BJ (cell line): ENCODE measurements around the gene MYO18B. TPM values are rescaled to one million over a fixed set of nuclear protein-coding genes. Genes with fewer than 3 reads are reported as not detected.
A peak's percentile ranks its signal among the peaks of the same experiment; 100 is the strongest.

ENCODE experiments used
- CTCF ChIA-PET: fragments of 350-600 bp; formaldehyde crosslinking; extraction: SDS; loops from one replicate; lab custom pipeline; 2021; ENCODE audit warnings: antibody characterized with exemption, inconsistent platforms; lab: Yijun Ruan, JAX
- POLR2A ChIA-PET: fragments of 300-600 bp; sonication (Branson Sonifier 250); formaldehyde crosslinking; extraction: SDS; loops from one replicate; lab custom pipeline; 2021; ENCODE audit warnings: antibody characterized with exemption; lab: Charles Lee
- DNase-seq: peaks from one replicate; pipeline ENCODE4 v3.0.0-alpha.2; 2011; ENCODE audit warnings: low read depth
- H3K27me3 ChIP-seq: 2 replicates; pipeline ENCODE4 v1.6.0; 2011; ENCODE audit warnings: low read length; ENCODE audit not compliant: control insufficient read depth, insufficient read depth
- H3K36me3 ChIP-seq: 2 replicates; pipeline ENCODE4 v1.5.1; 2011; ENCODE audit warnings: low read length; ENCODE audit not compliant: control insufficient read depth, insufficient read depth
- H3K4me3 ChIP-seq: 2 replicates; pipeline ENCODE4 v1.5.1; 2011; ENCODE audit warnings: low read depth, mild to moderate bottlenecking, control low read depth, low read length
- CTCF ChIP-seq: IDR thresholded peaks from 2 replicates; pipeline ENCODE4 v1.5.1; 2011; ENCODE audit warnings: low read depth, mild to moderate bottlenecking, control low read depth, inconsistent platforms, low read length, moderate library complexity; ENCODE audit not compliant: insufficient read depth
- polyA plus RNA-seq: library from polyadenylated mRNA; depleted of rRNA; stranded (reverse); fragments of >200 nt; gene quantifications from 2 replicates; pipeline ENCODE4 v1.2.3, GENCODE V29; 2011

Gene MYO18B
- polyA plus RNA-seq, 1 experiment, result not detected

GRCh38 chr22:25775531-25775930 is 33.5 kb downstream of the MYO18B start:
- Histone ChIP-seq H3K4me3 (no peak overlapping the region), H3K27me3 (no peaks in the 10 kb centered on the region), H3K36me3 (no peaks in the 10 kb centered on the region)
- DNase-seq, result no peak
- TF ChIP-seq CTCF, result no peak
- POLR2A ChIA-PET, result no interaction called here
- CTCF ChIA-PET, result interaction anchor here (1.0 to 8.6 kb wide), 2 partner anchors 10 to 556 kb away, joined by 3 to 87 read pairs; no protein-coding TSS in a partner anchor

- Histone ChIP-seq H3K27me3 (no peaks in the 10 kb centered on the region), H3K4me3 (no peak overlapping the region), H3K36me3 (no peaks in the 10 kb centered on the region)
- POLR2A ChIA-PET, result no interaction called here
- no peak for DNase-seq
- CTCF ChIA-PET, result interaction anchor here (1.0 to 8.6 kb wide), 9 partner anchors 10 to 575 kb away, joined by 3 to 87 read pairs (median 3); no protein-coding TSS in a partner anchor
- no peak for TF ChIP-seq CTCF
Observed at GRCh38 chr22:25777411-25777810, 35.4 kb downstream of the MYO18B start.

GRCh38 chr22:25777870-25778269 is 35.9 kb downstream of the MYO18B start:
- no peak for DNase-seq
- H3K27me3 ChIP-seq, result no peaks in the 10 kb centered on the region
- CTCF ChIA-PET, result interaction anchor here (1.0 to 8.6 kb wide), 9 partner anchors 10 to 576 kb away, joined by 3 to 87 read pairs (median 3); no protein-coding TSS in a partner anchor
- POLR2A ChIA-PET, result no interaction called here
- no peak overlapping the region for H3K4me3 ChIP-seq
- H3K36me3 ChIP-seq, result no peaks in the 10 kb centered on the region
- TF ChIP-seq CTCF, result peak; percentile 49

GRCh38 chr22:25779426-25779825 is 37.4 kb downstream of the MYO18B start:
- DNase-seq, result no peak

GRCh38 chr22:25779890-25780289 is 37.9 kb downstream of the MYO18B start:
- no peak for DNase-seq
- POLR2A ChIA-PET, result no interaction called here
- no peak for TF ChIP-seq CTCF
- no peak overlapping the region for H3K4me3 ChIP-seq
- H3K36me3 ChIP-seq, result no peaks in the 10 kb centered on the region
- CTCF ChIA-PET, result interaction anchor here (0.6 to 8.6 kb wide), 4 partner anchors 8 to 578 kb away, joined by 3 to 87 read pairs (median 4); no protein-coding TSS in a partner anchor
- H3K27me3 ChIP-seq, result no peaks in the 10 kb centered on the region

More at GRCh38 chr22:25779426-25779825, 37.4 kb downstream of the MYO18B start:
- Histone ChIP-seq H3K36me3 (no peaks in the 10 kb centered on the region), H3K27me3 (no peaks in the 10 kb centered on the region), H3K4me3 (no peak overlapping the region)
- ChIA-PET CTCF (interaction anchor here (1.1 to 8.6 kb wide), 4 partner anchors 8 to 577 kb away, joined by 3 to 87 read pairs (median 10); no protein-coding TSS in a partner anchor), POLR2A (no interaction called here)
- TF ChIP-seq CTCF, result no peak
